ENCODE measurements around the gene NIN.
"Not testable (repeated sequence)": the region's sequence is repeated elsewhere in the genome, so short reads cannot be mapped to it uniquely, and the experiment has no call there.

NIN gene

DNA sequence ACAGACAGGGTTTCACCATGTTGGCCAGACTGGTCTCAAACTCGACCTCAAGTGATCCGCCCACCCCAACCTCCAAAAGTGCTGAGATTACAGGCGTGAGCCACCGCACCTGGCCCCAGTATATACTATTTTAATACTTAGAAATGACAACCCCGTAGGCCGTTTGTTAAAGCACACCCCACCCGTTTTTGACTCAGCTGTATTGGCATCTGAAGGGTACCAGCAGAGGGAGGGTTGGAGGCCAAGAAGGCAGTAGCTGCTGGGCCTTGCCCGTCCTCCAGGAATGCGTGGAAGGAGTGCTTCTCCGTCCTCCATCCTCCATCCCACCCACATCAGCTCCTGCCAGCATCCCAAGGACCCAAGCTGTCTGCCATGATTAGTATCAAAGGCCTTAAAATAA lies 6.3 kb upstream of the NIN start:
- DNase-seq, result no peak

DNA sequence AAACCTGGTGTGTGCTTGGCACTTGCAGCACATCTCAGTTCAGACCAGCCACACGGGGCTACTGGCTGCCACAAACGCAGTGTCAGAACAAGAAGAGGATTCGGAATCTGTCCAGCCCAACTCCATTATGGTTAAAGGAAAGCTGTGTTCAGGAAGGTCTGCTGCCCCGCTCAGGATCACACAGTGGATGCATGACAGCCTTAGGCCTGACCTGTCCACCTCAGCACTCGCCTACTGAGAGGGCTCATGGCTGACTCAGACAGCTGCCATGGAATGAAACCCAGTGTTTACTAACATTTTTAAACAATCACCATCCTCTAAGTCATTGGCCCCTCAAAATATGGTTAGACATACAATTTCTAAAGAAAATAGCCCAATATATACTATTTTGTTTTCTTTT lies 5.6 kb upstream of the NIN start:
- DNase-seq, result no peak

DNA sequence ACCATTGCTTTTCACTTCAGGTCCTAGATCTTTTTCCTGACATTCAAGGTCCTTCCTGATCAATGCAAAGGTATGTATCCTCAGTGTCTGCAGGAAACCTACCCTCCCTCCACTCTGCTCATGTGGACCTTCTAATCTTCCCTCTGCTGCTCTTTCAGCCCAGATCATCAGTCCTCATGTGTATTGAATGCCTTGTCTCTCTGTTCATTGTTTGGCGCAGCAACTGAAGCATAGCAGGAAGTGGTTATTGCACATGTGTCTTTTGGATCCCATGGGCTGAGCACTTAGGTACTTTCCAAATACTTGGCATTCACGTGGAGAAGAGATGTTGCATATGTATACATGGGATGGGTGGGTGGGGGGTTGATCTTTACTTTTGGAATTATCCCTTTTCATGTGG lies 4.3 kb upstream of the NIN start:
- peak; percentile 51 for DNase-seq

DNA sequence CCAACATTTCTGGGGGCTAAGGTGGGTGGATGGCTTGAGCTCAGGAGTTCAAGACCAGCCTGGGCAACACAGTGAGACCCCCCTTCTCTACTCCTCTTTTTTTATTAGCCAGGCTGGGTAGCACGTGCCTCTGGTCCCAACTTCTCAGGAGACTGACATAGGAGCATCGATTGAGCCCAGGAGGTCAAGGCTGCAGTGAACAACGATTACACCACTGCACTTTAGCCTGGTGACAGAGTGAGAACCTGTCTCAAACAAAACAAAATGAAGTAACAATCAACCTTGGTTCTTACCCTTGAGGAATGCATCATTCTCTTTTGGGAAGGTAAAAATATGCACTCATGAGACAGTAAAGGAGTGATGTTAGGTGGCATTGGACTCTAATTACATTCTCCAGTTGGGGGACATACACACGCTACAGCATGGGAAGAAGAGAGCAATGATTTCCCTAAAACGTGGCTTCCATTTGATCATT lies 3.9 kb upstream of the NIN start:
- no peak for DNase-seq

DNA sequence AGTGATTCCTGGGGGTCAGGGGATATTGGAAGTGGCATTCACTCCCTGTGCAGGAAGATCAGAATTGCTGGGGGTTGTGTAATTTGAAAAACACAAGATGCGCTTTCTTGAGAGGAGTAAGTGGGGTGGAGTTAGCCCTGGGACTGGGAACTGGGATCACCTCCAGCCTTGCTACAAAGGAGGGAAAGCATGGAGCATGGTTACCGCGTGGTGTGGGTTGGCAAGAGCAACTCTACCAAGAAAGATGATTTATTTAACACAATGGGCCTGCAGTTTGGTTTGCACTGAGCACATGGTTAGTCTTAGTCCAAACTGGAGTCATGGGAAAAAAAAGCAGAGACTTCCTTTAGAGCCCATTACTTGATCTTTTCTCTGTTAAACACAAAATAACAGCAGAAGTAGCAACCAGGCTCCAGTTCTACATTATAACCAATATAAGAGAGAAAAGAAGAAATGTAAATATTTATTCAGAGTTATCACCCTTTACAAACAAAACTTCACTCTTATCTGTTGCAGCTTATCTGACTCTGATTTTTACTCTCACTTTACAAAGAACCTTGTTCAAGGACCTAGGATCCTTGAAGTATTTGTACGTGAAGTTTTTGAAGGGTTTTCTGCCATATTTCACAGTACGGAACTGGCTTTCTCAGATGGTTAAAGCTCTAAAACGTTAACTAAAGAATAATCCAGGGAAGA lies 2.1 kb upstream of the NIN start:
- no peak for DNase-seq

DNA sequence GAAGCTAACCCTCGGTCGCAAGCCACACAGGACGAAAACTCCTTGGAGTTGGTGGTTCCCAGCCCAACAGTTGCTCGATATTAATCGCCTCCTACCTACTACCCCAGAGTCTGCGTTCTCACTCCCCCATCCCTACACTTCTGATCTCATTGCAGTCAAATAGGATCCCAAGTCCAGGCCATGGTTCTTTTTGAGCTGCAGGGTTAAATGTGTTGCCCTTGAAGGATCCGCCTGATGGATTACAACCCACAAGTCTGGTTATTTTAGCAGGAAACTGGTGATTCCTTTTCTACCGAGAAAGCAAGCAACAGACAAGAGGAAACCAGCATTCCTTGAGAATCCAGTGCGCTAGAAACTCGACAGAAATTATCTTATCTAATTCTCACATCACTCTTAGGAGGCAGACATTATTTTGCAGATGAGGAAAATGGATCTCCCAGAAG lies 785 bp upstream of the NIN start:
- DNase-seq, result no peak

DNA sequence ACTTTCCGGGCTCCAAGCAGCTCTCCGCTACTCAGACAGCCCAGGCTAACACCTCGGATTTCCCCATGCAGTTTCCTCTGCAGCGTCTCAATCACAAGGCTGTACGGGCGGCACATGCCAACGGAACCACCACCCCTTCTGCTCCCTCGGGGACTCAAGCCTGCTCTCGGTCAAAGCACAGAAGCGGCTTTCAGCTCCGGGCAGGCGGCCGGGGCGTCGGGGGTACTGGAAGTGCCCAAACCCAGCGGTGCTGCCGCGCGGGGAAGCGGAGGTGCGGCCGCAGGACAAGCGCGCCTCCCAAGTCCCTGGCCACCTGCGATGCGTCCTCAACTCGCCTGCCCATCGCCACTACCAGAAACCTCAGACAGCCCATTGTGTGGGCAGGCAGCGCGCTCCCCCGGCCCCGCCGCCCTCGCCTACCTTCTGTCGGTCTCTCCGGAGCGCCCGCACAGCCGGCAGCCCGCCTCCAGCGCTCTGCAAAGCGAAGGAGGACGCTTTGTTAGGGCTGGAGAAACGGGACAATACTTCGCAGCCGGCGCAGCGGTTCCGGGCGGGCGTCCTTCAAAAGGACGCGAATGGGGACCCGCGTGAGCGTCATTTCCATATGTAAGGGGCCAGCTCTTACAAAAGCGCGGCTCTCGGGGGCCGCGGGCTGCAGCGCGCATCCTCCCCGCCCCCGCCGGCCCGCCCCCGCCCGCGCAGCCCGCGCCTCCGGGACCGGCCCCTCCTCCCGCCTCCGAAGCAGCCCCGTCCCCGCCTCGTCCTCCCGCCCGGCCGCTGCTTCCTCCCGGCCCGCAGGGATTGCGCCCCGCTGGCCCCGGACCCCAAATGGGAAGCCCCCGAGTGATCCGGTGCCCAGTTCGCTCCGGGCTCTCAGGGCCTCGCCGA lies 674 bp downstream of the NIN start:
- peak; percentile 64 for DNase-seq

DNA sequence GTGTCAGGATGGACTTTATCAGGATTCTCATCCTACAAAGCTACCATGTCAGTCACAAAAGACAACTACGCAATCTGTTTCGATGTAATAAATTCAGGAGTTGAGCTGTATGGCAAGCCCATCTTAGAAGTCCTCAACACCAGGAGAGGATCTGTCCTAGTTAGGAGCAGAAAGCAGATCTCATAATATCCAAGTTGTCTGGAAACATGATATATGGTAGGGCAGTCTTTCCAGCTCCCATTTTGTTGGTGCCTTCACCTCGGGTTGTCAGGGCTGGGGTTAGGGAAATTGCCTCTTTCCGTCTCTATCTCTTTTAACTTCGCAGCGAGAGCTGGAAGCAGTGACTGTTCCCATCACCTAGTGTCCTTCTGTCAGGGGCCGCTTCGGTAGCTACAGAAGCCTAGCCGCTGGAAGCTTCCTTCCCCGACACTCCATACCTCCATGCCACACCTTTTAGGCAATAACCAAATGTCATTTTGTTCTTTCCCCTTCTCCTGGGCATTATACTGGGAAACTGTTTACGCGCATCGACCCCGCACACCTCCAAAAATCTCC lies 1.4 kb downstream of the NIN start:
- no peak for DNase-seq

DNA sequence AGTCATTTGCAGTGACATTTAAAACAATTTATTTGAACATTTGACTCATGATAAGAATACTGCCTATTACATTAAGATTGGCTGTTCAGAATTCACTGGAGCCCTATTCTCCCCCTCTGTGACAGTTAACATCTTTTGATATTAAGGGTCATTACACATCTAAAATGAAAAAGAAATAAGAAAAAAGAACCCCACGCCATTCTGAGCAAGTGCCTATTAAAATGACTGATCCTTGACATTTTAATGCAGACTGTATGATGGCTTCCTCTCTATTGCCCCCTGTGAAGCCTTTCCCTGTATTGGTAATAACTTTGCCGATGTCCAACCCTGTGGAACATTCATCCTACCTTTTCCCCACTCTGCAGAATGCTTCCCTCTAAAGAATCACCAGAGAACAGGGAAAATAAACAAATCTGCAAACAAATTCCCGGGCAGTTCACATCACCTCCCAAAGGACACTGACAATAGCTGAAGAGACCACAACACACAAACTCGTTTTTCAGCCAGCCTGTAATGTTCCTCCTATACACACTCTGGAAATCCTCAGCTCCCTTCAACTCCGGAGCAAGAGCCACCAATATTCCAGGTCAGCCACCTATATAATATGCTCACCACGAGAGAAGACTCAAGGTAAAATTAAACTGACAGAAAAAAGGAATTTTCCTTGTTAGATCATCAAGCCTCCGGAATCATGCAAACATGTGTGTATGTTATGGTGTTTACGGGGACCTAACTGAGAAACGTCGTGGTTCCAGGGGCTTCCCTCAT lies 2.1 kb downstream of the NIN start:
- no peak for DNase-seq

DNA sequence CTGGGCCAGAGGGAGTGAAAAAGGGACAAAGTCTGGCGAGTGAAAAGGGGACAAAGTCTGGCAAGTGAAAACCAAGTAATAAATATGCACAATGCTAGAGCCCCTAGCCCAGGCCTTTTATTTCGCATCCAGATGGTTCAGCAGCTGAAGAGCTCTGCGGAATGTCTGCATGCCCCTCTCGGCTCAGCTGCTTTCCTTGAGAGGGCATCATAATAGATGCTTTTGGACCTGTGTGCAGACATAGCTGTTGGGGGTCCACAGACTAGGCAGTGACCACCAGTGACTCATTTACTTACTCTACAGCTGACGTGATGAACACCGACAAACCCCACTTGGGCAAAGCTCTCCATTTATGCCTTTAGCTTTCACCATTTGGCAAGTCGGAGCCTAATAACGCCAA lies 4.3 kb downstream of the NIN start:
- no peak for DNase-seq

DNA sequence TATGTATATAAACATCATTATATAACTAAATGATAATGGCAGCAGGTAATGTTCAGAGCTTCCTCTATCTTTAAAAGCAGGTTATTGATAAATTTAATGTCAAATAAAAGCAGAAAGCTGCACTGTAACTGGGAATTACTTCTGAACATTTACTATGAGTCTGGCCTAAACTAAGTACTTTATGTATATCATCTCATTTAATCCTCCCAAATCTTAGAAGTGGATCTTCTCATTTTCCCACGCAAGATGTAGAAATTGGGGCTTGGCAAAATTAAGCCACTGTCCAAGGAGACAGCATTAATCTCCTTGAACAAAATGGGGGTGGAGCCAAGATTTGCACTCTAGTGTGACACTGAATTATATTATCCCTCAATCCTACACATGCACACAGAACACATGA lies 5.7 kb downstream of the NIN start:
- DNase-seq, result no peak

DNA sequence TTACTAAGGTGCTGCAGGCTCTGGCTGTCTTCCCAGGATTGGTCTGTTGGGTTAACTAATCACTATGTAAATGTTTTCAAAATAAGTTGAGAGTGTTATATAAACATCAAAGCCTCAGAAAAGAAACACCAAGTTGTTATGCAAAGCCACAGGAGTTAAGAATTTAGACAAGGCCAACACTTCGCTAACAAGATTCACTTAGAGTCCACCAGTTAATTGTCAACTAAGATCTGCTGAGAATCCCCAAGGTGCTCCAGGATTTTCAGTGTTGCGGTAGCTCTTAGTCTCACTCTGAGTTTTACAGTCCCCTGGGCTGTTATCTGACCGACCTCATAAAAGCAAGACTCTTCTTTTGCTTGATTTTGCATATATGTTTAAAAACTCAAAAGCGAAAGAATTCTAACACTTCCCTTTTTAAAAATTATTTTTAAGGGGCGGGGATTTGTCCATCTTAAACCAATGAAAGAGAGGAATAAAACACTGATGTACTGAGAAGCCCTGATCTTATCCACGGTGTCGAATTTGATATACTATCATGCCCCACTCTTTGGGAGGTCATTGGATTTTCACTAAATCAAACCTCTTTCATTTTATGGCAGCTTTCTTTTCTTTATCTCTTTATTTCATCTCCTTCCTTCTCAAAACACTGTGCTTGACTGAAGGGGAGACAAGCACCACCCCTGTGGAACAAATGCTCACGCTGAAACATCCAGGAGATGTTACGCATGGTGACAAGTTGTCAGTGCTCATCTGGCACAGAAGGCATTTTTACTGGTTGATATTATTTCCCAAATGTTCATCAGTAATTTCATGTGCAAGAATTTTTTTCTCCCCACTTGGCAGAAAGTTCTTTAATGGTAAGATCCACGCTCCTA lies 7.0 kb downstream of the NIN start:
- no peak for DNase-seq

DNA sequence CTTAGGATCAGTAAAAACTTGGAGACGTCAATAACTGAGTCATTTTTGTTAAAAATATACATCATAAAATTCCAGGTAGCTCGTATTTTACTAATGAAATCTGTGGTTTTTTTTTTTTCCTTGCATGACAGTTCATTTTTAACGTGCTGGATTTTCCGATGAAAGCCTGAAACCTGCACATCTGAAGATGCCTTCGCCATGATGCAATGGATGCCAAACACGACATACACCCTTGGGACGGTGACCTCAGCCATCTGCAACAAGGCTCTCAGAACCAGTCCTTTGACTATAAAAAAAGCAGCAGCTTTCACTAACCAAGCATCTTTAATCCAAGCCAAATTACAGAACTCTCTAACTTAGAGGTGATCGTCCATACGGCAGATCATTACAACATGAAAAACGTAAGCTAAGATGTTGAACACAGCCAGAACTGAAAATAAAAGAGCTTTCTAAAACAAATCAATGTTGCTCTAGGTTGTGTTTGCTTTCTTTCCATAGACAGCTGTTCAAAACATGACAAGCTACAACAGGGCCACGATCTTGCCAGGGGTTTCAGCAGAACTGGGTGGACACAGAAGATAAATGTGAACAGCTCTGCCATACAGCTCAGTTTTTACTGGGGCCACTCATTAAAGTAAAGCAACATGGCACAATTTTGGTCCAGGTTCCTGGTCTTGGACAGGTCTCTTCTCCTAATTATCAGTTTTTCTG lies 7.8 kb downstream of the NIN start:
- DNase-seq, result no peak

DNA sequence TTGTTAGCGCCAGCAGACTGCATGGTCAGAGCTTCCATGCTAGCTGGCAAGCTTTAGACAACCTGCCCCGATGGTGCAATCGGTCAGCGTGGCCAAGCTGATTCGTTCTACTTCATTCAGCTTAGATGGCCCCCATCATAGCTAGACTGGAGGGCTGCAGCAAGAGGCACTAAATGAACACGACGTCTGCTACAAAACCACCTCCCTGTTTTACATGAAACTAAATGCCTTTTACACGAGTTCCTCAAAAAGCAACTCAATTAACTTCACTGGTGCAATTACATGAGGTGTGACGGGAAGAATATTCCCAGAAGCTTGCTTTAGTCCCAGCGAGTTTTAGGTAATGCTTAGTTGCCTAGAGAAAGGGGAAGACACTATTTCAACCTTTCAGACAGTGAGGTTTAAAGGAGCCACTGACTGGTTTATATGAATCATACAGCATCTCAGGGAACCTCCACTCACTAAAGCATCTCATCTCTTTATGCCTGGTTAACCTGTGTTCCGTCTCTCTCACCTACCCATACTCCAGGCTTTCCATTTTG lies 8.4 kb downstream of the NIN start:
- DNase-seq, result no peak

DNA sequence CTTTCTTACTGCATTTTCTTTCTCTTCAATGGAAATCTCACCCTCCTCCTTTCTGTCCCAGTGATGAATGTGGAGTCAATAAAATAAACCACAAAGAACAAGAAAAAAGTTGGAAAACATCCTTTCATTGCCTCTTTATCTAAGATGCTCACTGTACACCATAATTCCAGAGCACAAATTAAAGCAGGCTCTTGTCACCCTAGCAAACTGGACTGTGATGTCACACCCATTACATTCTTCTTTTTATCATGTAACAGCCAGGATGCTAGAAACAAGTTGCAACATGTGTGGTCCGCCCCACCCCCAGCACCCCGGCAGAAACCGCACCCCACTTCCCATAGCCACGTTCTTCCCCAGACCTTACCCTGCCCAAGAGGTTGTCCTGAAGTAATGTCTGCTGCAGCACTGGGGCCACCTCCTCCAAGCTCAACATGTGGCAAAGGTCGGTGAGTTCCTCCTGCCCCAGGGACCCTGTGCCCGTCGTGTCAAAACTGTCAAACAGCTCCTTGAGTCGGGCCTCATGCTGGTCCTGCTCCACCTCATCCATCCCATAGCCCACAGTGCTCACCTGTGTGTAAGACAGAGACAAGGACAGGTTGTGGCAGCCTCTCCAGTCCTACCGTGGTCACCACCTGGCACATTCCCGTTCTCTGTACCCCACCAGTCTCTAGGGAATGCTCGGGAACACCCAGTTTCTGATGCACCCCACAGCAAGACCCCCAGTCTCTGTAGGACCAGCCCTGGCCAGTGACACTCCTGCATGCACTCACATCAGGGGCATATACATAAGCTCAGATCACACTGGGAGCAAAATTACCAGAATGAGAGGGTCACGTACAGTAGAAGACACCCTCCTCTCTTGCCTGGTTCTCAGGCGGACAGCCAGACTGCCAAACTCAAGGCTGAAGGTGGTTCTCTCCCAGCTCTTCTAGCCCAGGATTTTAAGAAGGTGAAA lies 9.2 kb downstream of the NIN start:
- peak; percentile 69 for DNase-seq

DNA sequence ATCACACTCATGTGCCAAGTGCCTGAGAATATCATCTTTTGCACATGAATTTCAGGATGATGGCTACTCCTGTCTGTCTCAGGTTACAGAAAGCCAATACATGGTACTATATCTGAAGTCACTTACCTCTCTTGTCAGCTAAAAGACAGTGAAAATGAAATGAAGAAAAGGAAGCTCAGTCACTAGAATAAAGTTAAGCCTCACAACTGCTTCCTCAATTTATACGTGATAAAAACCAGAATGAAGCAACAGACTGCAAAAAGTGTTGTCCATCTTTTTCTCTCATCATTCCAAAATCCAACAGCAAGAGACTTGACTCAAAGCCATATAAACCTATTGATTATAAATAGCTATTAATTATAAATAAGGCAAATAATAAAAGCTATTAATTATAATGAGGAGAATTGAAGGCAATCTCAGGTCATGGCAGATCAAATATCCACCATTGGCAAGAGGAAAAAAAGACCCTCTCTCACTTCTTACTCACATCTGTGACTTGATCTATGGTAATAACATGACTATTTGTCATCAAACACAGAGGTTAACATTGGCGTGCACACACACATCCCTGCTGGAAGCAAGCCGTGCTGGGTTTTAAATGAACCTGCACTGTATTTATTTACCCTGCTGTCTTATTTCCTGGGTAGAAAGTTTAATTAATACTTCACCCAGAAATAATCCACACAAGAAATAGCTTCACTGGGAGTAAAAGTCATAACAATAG lies 10.0 kb downstream of the NIN start:
- no peak for DNase-seq

DNA sequence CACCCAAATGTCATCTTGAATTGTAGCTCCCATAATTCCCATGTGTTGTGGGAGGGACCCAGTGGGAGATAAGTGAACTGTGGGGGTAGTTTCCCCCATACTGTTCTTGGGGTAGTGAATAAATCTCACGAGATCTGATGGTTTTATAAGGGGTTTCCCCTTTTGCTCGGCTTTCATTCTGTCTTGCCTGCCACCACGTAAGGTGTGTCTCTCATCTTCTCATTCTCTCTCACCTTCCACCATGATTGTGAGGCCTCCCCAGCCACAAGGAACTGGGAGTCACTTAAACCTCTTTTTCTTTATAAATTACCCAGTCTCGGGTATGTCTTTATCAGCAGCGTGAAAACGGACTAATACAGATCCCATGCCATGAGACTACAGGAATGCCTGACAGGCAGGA lies 11.7 kb downstream of the NIN start:
- DNase-seq, result peak; percentile 42

DNA sequence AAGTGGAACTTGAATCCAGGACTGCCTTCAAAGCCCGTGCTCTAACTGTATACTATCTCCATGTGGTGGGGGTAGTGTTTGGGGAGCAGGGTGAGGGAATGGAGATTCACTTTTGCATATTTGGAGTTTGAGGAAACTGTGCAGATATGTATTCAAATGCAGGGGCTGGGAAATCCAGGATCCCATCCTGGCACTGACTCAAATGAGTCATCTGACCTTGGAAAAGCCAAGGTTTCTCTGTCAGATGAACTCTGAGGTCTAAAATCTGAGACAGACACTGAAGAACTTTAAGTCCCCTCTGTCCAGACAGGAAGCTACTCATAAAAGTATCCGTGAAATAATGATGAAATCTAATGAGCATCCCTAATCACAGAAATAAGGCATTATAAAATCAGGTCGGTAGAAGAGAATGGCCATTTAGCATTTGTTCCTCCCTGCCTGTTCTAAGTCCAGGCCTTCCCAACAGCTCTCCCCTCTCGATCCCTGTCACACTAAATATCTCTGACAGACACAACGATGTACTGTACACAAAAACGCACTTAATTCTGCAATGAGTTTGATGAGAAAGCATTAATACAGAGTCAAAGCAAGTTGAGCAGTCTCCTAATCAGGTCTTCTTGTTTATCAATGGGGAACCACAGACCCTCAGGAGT lies 14.4 kb downstream of the NIN start:
- DNase-seq, result no peak

DNA sequence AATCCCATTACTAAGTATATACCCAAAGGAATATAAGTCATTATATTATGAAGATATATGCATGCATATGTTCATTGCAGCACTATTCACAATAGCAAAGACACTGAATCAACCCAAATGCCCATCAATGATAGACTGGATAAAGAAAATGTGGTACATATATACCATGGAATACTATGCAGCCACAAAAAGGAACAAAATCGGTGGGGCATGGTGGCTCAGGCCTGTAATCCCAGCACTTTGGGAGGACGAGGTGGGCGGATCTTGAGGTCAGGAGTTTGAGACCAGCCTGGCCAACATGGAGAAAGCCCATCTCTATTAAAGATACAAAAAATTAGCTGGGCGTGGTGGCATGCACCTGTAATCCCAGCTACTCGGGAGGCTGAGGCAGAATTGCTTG lies 15.4 kb downstream of the NIN start:
- DNase-seq, result not testable (repeated sequence)
